ENCODE results near the gene EHBP1L1.

- TF ChIP-seq POLR2AphosphoS5 (IDR thresholded peaks at IDR 0.05; ENCODE audit: borderline replicate concordance, low read depth, low read length) (no peak), EZH2 (IDR thresholded peaks at IDR 0.05) (no peak), FOXP2 (optimal IDR thresholded peaks at IDR 0.05; ENCODE audit: control extremely low read depth, extremely low read length, insufficient read depth) (no peak)
Observed at GRCh38 chr11:65563601-65564000, 12.3 kb upstream of the EHBP1L1 start.
